HL-60/S4 treated with phorbol 12-myristate 13-acetate at 8.2 ng/mL for 4 days and 3 days (cell line): ENCODE data around the gene MICU1.

Experiments used
- in situ Hi-C: fragments of 300-500 bp; cut with MboI; formaldehyde crosslinking; loops from 2 replicates; pipeline ENCODE4 v1.15.0; 2022; ENCODE audit warnings: low sequenced_read_pairs

The MICU1 gene

GRCh38 chr10:72319416-72320254, 306.2 kb downstream of the MICU1 start:
- in situ Hi-C loops: loop anchor here (10.0 kb wide), 1 partner anchor 185 kb away; no protein-coding TSS in a partner anchor

GRCh38 chr10:72318418-72319262, 307.2 kb downstream of the MICU1 start:
- in situ Hi-C loops: no loop called here
